ENCODE data around the gene PTGR3.

The PTGR3 gene

DNA sequence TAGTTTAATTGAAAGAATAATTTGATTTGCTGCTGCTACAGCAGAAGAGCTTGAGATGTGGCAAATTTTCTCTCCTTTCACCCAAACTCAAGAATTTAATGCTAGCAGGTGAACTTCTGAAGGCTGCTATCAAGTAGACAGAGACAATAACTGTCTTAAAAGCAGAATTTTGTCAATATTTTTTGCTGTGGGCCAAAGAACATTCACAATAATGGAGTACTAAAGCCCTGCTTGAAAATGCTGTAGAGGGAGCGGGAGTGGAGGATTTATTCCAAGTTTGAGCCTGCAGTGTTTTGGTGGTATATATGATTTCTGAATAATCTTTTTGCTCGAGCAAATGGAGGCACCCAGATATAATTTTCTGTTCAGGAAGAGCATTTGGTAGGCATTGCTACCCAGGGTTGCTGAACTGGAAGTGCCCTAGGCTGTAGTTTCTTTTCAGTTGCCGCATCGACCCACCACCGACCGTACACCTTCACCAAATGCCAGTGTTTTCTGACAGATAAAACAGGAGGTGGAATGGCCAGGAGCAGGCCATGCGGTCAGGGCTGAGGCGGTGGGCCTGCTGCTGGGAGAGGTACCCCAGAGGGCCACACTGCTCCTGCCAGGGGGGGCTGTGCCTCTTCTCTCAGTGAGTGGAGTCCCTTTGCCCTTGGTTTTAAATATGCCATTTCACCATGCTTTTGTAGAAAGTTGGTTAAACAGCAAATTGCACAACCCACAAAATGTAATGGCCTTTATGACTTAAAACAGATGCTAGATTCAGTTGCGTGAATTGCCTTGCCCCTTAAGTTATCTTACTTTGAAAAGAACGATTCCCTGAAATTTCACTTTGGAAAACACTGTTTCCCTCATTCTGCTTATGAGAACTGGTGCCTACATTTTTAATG, 38.0 kb upstream of the PTGR3 start:
- peak overlapping the region; percentile 94 for H3K27ac Mint-ChIP-seq
- peaks cover 4% of the 10 kb centered on the region for H3K9me3 Mint-ChIP-seq
- no peaks in the 10 kb centered on the region for H3K27me3 Mint-ChIP-seq
- peak; percentile 39 for DNase-seq
- CTCF ChIA-PET: interaction anchor here (1.1 to 1.4 kb wide), 2 partner anchors 22 to 27 kb away, joined by 3 to 4 read pairs; no protein-coding TSS in a partner anchor
- peaks cover 57% of the 10 kb centered on the region for H3K4me1 Mint-ChIP-seq
- peaks cover 3% of the 10 kb centered on the region for H3K36me3 Mint-ChIP-seq
- H3K4me3 Mint-ChIP-seq: peak overlapping the region; percentile 82

DNA sequence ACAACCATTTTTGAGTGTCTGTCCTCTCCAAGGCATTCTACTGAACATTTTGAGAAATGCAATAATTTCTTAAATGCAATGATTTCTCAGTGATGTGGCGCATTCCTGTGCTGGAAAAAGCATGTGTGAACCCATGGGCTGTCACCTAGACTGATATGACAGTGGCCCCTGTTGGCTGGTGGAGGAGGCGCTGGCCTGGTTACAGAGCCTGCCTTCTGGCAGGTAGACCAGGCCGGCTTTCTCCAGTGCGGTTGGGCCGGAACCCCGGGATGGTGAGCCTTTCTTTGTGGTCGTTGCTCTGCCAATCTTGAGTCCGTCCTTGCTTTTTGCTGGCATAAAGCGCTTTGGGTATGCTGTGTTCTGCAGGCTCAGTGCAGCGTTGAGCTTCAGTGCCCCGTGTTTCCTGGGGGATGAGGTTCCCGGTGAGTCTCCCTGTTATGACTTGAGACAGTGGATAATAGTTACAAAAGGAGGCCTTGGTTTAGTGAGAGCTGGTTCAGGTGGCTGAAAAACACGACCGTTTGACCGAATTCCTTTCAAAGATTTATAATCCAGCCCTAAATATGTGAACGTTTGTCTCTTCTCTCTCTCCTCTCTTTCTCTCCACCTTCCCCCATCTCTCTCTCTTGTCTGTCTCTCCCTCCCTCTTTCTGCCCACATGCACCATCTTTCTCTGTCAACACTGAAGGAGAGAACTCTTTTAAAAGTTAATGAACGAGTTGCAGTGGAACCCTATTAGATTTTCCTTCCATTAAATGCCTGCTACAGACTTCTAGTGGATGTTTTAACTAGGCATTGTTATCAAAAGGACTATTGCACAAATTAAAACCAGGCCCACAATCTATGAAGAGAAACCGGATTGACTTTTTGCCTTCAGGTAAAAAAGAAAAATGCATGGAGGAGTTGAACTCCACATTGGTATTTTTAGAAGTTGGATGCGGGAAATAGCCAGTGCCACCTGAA, 35.7 kb upstream of the PTGR3 start:
- Mint-ChIP-seq H3K27ac (no peak overlapping the region), H3K4me3 (no peak overlapping the region), H3K27me3 (no peaks in the 10 kb centered on the region), H3K36me3 (peaks cover 7% of the 10 kb centered on the region), H3K4me1 (peaks cover 47% of the 10 kb centered on the region), H3K9me3 (peaks cover under 1% of the 10 kb centered on the region)
- peak; percentile 50 for DNase-seq
- CTCF ChIA-PET: interaction anchor here (0.7 to 0.9 kb wide), 5 partner anchors 9 to 592 kb away, joined by 3 to 4 read pairs (median 4); partner anchors contain the start of gene TSHZ1

DNA sequence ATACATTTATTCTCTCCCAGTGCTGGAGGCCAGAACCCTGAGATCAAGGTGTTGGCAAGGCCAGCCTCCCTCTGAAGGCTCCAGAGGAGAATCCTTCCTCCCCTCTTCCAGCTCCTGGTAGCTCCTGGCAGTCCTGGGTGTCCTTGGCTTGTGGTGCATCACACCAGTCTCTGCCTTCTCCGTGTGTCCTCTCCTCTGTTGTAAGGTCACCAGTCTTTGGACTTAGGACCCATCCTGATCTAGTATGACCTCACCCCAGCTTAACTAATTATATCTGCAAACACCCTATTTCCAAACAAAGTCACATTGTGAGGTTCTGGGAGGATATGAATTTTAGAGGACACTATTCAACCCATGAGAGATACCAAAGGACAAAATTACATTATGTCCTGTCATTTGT, 32.8 kb upstream of the PTGR3 start:
- H3K27me3 Mint-ChIP-seq: no peaks in the 10 kb centered on the region
- no peak for DNase-seq
- CTCF ChIA-PET: no interaction called here
- no peak overlapping the region for H3K4me3 Mint-ChIP-seq
- peaks cover 28% of the 10 kb centered on the region for H3K4me1 Mint-ChIP-seq
- H3K36me3 Mint-ChIP-seq: peaks cover 16% of the 10 kb centered on the region
- H3K9me3 Mint-ChIP-seq: no peaks in the 10 kb centered on the region
- no peak overlapping the region for H3K27ac Mint-ChIP-seq

GRCh38 chr18:75240433-75240832, 31.5 kb upstream of the PTGR3 start:
- CTCF ChIA-PET: no interaction called here
- H3K27me3 Mint-ChIP-seq: no peaks in the 10 kb centered on the region
- H3K4me1 Mint-ChIP-seq: peaks cover 19% of the 10 kb centered on the region
- H3K9me3 Mint-ChIP-seq: no peaks in the 10 kb centered on the region
- no peak overlapping the region for H3K4me3 Mint-ChIP-seq
- H3K27ac Mint-ChIP-seq: no peak overlapping the region
- peaks cover 19% of the 10 kb centered on the region for H3K36me3 Mint-ChIP-seq
- no peak for DNase-seq

DNA sequence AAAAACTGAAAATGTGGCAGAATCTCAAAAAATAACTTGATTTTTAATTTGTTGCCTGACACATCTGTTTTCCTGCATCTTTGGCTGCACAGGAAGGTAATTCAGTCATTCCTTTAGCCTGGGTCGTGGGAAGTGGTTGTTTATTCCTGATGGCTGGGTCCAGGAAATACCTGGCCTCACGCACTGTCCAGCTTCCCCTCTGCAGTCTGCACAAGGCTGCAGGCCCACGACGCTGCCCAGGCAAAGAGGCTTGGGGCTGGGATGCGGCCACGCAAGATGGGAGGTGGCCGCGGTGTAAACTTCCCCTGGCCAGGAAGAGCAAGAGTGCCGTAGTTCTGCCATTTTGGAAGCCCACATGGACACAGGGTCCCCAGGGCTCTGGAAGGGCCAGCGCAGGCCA, 29.8 kb upstream of the PTGR3 start:
- Mint-ChIP-seq H3K9me3 (no peaks in the 10 kb centered on the region), H3K4me1 (peaks cover 9% of the 10 kb centered on the region), H3K36me3 (peaks cover 19% of the 10 kb centered on the region), H3K27me3 (no peaks in the 10 kb centered on the region), H3K4me3 (no peak overlapping the region), H3K27ac (no peak overlapping the region)
- no peak for DNase-seq
- CTCF ChIA-PET: no interaction called here

DNA sequence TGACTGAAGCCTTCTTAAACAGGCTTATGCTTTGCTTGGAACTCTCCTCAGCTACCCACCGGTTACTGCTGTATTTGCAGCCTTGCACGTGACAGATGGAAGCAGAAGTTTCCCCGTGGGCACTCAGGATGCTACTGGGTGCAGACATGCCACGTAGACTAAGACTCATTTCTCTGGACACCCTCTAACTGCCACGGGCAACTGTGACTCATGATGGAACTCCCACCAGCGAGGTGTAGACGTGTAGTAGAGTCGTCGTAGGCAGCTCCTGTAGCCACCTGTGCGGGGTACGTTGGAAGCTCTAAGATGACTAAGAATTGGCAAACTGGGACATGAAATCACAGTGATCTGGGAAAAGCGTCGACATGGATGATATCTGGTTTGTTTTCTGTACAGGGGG, 29.2 kb upstream of the PTGR3 start:
- Mint-ChIP-seq H3K4me1 (peaks cover 9% of the 10 kb centered on the region), H3K27ac (no peak overlapping the region), H3K27me3 (no peaks in the 10 kb centered on the region), H3K9me3 (no peaks in the 10 kb centered on the region), H3K36me3 (peaks cover 19% of the 10 kb centered on the region), H3K4me3 (no peak overlapping the region)
- no peak for DNase-seq
- CTCF ChIA-PET: no interaction called here

DNA sequence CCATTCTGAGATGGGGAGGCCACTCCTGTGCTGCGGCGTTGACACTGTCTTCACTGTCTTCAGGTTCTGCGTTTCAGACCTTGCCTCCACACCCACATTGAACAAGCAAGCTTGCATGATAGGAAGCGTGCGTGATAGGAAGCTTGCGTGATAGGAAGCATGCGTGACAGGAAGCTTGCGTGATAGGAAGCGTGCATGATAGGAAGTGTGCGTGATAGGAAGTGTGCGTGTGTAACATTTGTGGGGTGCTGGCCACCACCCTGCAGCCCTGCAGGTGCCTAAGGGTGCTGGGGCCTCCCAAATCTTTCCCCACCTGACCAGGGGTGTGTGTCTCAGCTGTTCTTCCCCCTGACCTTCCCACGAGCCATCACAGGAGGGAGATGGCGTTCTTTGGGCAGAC, 27.0 kb upstream of the PTGR3 start:
- Mint-ChIP-seq H3K4me3 (no peak overlapping the region), H3K27ac (no peak overlapping the region), H3K36me3 (peaks cover 16% of the 10 kb centered on the region), H3K4me1 (peaks cover 9% of the 10 kb centered on the region), H3K9me3 (no peaks in the 10 kb centered on the region), H3K27me3 (no peaks in the 10 kb centered on the region)
- no peak for DNase-seq
- CTCF ChIA-PET: interaction anchor here (0.6 kb wide), 1 partner anchor 8 kb away, joined by 3 read pairs; no protein-coding TSS in a partner anchor

- no peak overlapping the region for H3K27ac Mint-ChIP-seq
Observed at GRCh38 chr18:75234901-75235300, 26.0 kb upstream of the PTGR3 start.

DNA sequence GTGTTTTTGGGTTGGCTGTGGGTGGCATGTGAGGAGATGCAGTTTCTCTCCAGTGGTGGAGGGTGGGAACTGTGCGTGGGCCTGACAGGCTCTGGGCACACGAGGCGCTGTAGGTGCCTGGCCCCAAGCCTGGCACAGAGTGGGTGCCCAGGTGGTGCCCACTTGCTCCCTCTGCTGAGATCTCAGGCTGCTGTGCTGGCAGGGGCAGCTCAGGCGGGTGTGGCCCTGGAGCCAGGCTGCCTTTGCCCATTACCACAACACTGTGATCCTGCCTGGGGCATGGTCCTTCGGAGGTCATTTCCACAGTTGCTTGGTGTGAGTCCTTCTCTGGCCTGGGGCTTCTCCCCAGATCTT, 22.1 kb upstream of the PTGR3 start:
- Mint-ChIP-seq H3K4me1 (peaks cover 37% of the 10 kb centered on the region), H3K36me3 (peaks cover 20% of the 10 kb centered on the region), H3K4me3 (no peak overlapping the region), H3K27ac (no peak overlapping the region), H3K27me3 (no peaks in the 10 kb centered on the region), H3K9me3 (no peaks in the 10 kb centered on the region)
- no peak for DNase-seq
- CTCF ChIA-PET: no interaction called here

More at GRCh38 chr18:75234901-75235300, 26.0 kb upstream of the PTGR3 start:
- H3K4me3 Mint-ChIP-seq: no peak overlapping the region
- H3K27me3 Mint-ChIP-seq: no peaks in the 10 kb centered on the region
- peaks cover 24% of the 10 kb centered on the region for H3K36me3 Mint-ChIP-seq
- CTCF ChIA-PET: no interaction called here
- no peak for DNase-seq
- H3K4me1 Mint-ChIP-seq: peaks cover 15% of the 10 kb centered on the region
- no peaks in the 10 kb centered on the region for H3K9me3 Mint-ChIP-seq

GRCh38 chr18:75230163-75231052, 21.5 kb upstream of the PTGR3 start:
- no peak for DNase-seq
- CTCF ChIA-PET: interaction anchor here (1.3 kb wide), 1 partner anchor 14 kb away, joined by 3 read pairs; no protein-coding TSS in a partner anchor
- Mint-ChIP-seq H3K27me3 (no peaks in the 10 kb centered on the region), H3K36me3 (peaks cover 20% of the 10 kb centered on the region), H3K9me3 (no peaks in the 10 kb centered on the region), H3K27ac (no peak overlapping the region), H3K4me1 (peaks cover 35% of the 10 kb centered on the region), H3K4me3 (no peak overlapping the region)

DNA sequence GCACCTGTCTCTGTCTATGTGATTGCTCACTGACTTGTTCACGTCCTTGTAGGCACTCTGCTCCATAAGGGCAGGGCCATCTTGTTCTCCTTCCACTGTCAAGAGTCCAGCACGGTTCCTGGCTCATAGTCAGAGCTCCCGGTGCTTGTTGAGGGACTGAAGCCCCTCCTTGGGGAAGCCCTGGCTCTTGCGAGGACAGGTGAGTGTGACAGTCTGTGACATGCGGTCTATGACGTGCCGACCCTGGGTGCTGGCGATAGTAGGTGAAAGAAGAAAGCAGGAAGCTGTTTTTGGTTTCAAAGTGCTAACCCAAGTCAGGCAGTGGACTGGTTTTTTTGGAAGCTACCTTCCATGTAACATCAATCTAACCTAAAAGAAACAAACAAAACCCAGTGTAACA, 20.5 kb upstream of the PTGR3 start:
- H3K4me1 Mint-ChIP-seq: peaks cover 35% of the 10 kb centered on the region
- no peak overlapping the region for H3K4me3 Mint-ChIP-seq
- CTCF ChIA-PET: interaction anchor here (1.3 kb wide), 1 partner anchor 13 kb away, joined by 3 read pairs; no protein-coding TSS in a partner anchor
- H3K9me3 Mint-ChIP-seq: no peaks in the 10 kb centered on the region
- DNase-seq: no peak
- H3K36me3 Mint-ChIP-seq: peaks cover 20% of the 10 kb centered on the region
- no peak overlapping the region for H3K27ac Mint-ChIP-seq
- H3K27me3 Mint-ChIP-seq: no peaks in the 10 kb centered on the region

DNA sequence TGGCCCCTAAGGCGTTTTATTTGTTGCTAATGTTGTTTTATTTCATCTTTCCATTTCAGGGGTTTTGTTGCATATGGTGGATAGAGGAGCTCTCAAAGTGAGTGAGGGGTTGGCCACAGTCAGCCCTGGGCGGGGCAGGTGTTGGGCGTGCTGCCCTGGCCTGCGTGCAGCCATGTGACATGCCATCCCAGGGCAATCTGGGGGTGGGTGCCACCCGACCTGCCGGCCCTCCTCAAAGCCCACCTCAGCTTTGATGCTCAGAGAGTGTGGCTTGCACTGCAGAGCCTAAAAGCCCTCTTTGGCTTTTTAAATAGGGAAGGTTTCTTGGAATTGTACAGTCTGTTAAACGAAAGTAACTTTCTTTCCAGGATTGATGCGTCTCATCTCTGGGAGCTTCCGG, 20.0 kb upstream of the PTGR3 start:
- Mint-ChIP-seq H3K9me3 (no peaks in the 10 kb centered on the region), H3K4me1 (peaks cover 37% of the 10 kb centered on the region), H3K27ac (peak overlapping the region; percentile 55), H3K4me3 (no peak overlapping the region), H3K36me3 (peaks cover 20% of the 10 kb centered on the region), H3K27me3 (no peaks in the 10 kb centered on the region)
- CTCF ChIA-PET: interaction anchor here (1.3 kb wide), 1 partner anchor 13 kb away, joined by 3 read pairs; no protein-coding TSS in a partner anchor
- no peak for DNase-seq

DNA sequence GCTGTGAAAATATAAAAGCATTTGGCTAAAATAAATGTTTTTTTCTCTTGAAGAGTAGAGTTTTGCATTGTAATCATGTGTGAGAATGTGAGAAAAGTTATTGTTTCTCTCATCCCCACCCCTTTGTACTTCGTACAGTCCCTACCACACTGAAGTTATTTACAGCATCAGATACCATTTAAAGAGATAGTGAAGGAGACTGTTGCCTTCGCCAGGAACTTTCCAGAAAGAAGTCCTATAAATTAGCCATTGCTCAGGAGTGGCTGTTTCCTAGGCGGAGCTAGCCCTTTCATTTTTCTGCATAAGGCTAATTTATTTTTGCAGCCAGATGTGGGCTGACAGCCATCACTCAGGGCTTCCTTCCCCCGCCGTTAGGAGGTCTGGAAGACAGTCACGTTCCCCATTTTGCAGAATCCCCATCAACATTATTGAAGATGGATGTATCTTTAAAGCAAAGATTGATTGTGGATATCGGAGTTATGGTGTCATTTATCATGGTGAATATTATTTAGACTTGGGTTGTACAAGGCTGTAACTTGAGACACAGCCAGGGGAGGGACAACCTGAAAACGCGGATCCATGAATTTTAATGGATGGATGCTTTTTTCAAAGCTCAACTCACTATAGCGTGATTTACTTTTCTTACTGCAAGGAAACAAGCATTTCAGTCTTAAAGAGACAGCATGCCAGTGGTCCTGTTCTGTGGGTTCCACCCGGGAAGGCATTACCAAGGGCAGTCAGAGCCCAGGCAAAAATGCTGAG, 18.8 kb upstream of the PTGR3 start:
- Mint-ChIP-seq H3K36me3 (peaks cover 20% of the 10 kb centered on the region), H3K9me3 (no peaks in the 10 kb centered on the region), H3K27me3 (no peaks in the 10 kb centered on the region), H3K27ac (no peak overlapping the region), H3K4me3 (no peak overlapping the region), H3K4me1 (peaks cover 42% of the 10 kb centered on the region)
- no peak for DNase-seq
- CTCF ChIA-PET: no interaction called here
